ENCODE data around the gene SLC25A13. TPM values are rescaled to one million over a fixed set of nuclear protein-coding genes. Genes with fewer than 3 reads are reported as not detected.

The SLC25A13 gene
- total RNA-seq, 1 experiment from 2014 or later: 77.1 TPM

- Histone ChIP-seq H3K9me3 (replicated peaks) (no peaks in the 10 kb centered on the region), H3K36me3 (no peaks in the 10 kb centered on the region), H3K27ac (no peak overlapping the region), H3K4me1 (no peaks in the 10 kb centered on the region), H3K27me3 (no peaks in the 10 kb centered on the region), H3K4me3 (no peak overlapping the region)
- no peak for DNase-seq
Measured at GRCh38 chr7:96097835-96098234, 224.1 kb downstream of the SLC25A13 start.

DNA sequence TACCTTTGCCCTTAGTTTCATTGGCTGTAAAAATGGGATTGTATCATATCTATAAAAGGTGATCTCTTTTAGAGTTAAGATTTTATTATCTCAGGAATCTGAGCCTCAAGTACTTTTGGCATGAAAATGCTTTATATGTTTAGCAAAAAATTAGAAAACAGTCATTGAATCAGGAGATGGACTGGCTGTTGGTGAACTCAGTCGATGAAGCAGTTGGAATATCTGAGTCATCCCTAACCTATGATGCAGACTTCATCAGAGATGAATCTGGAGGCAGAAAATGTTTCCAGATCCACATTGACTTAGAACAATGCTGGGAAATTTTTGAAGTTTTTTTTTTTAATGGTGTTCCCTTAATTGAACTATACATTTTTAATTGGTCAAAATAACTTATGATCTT is 228.5 kb downstream of the SLC25A13 start:
- no peak for DNase-seq
- Histone ChIP-seq H3K4me1 (no peaks in the 10 kb centered on the region), H3K27ac (no peak overlapping the region), H3K27me3 (no peaks in the 10 kb centered on the region), H3K4me3 (no peak overlapping the region), H3K36me3 (no peaks in the 10 kb centered on the region; the same call in 1 of the 2 replicates), H3K9me3 (replicated peaks) (no peaks in the 10 kb centered on the region)

DNA sequence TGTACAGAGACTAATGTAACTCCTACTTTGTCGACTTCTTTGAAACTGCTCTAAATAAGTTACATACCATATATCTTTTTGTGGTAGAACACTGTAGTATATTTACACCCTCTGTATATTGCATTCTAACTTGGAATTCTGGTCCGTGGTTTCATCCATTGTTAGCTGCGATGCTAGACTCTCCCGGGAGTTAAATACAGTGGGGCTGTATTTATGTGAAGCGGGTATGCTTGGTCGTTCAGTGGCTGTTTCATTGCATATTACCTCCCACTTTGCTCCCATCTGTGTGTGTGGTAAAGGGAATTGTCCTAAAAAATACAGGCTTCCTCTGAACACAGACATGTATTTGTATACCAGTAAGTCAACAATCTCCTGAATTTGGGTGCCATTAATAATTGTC is 231.1 kb downstream of the SLC25A13 start:
- no peaks in the 10 kb centered on the region for H3K9me3 ChIP-seq (replicated peaks)
- peak; percentile 10 to 53 for DNase-seq
- H3K4me1 ChIP-seq: no peaks in the 10 kb centered on the region
- H3K36me3 ChIP-seq: no peaks in the 10 kb centered on the region; the same call in 1 of the 2 replicates
- H3K27me3 ChIP-seq: no peaks in the 10 kb centered on the region
- no peak overlapping the region for H3K27ac ChIP-seq
- no peak overlapping the region for H3K4me3 ChIP-seq

GRCh38 chr7:96089511-96089910 is 232.4 kb downstream of the SLC25A13 start:
- no peak for DNase-seq
- no peak overlapping the region for H3K4me3 ChIP-seq
- H3K27me3 ChIP-seq: no peaks in the 10 kb centered on the region
- no peak overlapping the region for H3K27ac ChIP-seq
- no peaks in the 10 kb centered on the region for H3K4me1 ChIP-seq
- no peaks in the 10 kb centered on the region; the same call in 1 of the 2 replicates for H3K36me3 ChIP-seq
- H3K9me3 ChIP-seq (replicated peaks): no peaks in the 10 kb centered on the region

DNA sequence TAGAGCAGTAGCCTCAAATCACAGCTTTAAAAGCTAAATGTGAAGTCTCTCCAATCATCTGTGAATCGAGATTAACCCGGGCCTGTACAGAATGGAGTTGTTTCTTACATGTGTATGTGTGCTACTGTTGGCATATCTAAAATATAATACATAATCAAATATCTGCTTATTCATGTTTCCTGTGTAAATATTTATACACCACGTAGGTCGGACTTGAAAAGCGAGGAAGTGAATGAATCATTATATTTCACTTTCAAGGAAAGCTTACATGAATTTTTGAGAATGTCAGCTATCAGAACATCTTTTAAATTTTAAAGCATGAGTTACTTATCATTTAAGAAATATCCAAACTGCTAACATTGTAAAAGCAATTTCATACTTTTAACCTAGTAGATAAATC is 233.3 kb downstream of the SLC25A13 start:
- Histone ChIP-seq H3K4me3 (no peak overlapping the region), H3K36me3 (no peaks in the 10 kb centered on the region; the same call in 1 of the 2 replicates), H3K4me1 (no peaks in the 10 kb centered on the region), H3K9me3 (replicated peaks) (no peaks in the 10 kb centered on the region), H3K27me3 (no peaks in the 10 kb centered on the region), H3K27ac (no peak overlapping the region)
- DNase-seq: no peak

DNA sequence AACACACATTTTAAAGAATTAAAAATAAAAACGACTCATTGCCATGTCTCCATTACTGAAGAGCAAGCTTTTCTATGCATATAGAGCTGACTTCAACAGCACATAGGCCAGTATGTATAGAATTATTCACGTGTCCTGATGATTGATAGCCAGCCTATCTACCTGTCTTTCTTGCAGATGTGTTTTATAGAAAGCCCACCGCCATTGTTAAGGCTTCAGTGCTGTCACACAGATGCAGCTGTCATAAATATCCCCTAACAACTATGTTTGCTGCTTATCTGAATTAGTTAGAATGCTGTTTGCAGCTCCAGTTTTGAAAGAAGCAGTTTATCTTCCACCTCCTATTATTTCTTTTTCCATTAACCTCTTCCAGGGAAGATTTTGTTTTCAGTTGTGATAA is 235.9 kb downstream of the SLC25A13 start:
- H3K27ac ChIP-seq: no peak overlapping the region
- no peak for DNase-seq
- H3K9me3 ChIP-seq (replicated peaks): no peaks in the 10 kb centered on the region
- no peaks in the 10 kb centered on the region for H3K27me3 ChIP-seq
- H3K4me1 ChIP-seq: no peaks in the 10 kb centered on the region
- H3K4me3 ChIP-seq: no peak overlapping the region
- H3K36me3 ChIP-seq: no peaks in the 10 kb centered on the region; the same call in 1 of the 2 replicates

- Histone ChIP-seq H3K4me1 (no peaks in the 10 kb centered on the region), H3K36me3 (no peaks in the 10 kb centered on the region; the same call in 1 of the 2 replicates), H3K9me3 (replicated peaks) (no peaks in the 10 kb centered on the region), H3K27ac (no peak overlapping the region), H3K27me3 (no peaks in the 10 kb centered on the region), H3K4me3 (no peak overlapping the region)
- no peak for DNase-seq
Measured at GRCh38 chr7:96084881-96085553, 236.9 kb downstream of the SLC25A13 start.

DNA sequence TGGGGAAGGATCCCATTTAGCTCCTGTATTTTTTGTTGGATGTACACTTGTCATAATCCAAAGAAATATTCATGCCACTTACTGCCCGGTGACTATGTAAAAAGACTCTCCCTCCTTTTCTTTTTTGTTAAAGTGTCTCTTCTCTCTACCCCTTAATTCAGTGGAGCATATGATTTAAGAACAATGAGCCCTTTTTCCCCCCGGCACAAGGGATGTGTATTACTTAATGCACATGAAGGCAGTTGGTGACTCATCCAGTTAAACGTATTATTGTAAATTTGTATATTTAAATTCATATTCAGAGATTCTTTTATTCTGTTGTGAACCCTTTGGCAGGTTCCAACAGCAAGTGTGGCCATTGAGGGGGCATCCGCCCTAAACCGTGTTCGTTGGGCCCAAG is 241.9 kb downstream of the SLC25A13 start:
- Histone ChIP-seq H3K27me3 (no peaks in the 10 kb centered on the region), H3K36me3 (no peaks in the 10 kb centered on the region), H3K4me1 (peaks cover 5% of the 10 kb centered on the region), H3K4me3 (no peak overlapping the region), H3K9me3 (replicated peaks) (no peaks in the 10 kb centered on the region), H3K27ac (no peak overlapping the region)
- DNase-seq: no peak

- peak overlapping the region; percentile 48; the same call in 1 of the 2 replicates for H3K27ac ChIP-seq
- H3K9me3 ChIP-seq (replicated peaks): no peaks in the 10 kb centered on the region
- H3K27me3 ChIP-seq: no peaks in the 10 kb centered on the region
- peak overlapping the region; percentile 65 for H3K4me3 ChIP-seq
- H3K4me1 ChIP-seq: peaks cover 6% of the 10 kb centered on the region
- DNase-seq: no peak
- no peaks in the 10 kb centered on the region for H3K36me3 ChIP-seq
Measured at GRCh38 chr7:96076350-96076707, 245.6 kb downstream of the SLC25A13 start.

- Histone ChIP-seq H3K27me3 (no peaks in the 10 kb centered on the region), H3K27ac (peak overlapping the region; percentile 48), H3K4me3 (peak overlapping the region; percentile 65), H3K36me3 (no peaks in the 10 kb centered on the region), H3K9me3 (replicated peaks) (no peaks in the 10 kb centered on the region), H3K4me1 (peaks cover 6% of the 10 kb centered on the region)
- DNase-seq: peak; percentile 73 to 81
Measured at GRCh38 chr7:96075510-96076349, 246.2 kb downstream of the SLC25A13 start.

GRCh38 chr7:96074871-96075270 is 247.0 kb downstream of the SLC25A13 start:
- DNase-seq: no peak
- Histone ChIP-seq H3K27ac (no peak overlapping the region), H3K27me3 (no peaks in the 10 kb centered on the region)

More at GRCh38 chr7:96074871-96075270, 247.0 kb downstream of the SLC25A13 start:
- no peak overlapping the region for H3K4me3 ChIP-seq
- H3K9me3 ChIP-seq (replicated peaks): no peaks in the 10 kb centered on the region
- no peaks in the 10 kb centered on the region for H3K36me3 ChIP-seq
- peaks cover 6% of the 10 kb centered on the region for H3K4me1 ChIP-seq

Measured in SJCRH30 (cell line).